Measurements from ENCODE around the gene TCF7L2.
"Not testable (repeated sequence)": the region's sequence is repeated elsewhere in the genome, so short reads cannot be mapped to it uniquely, and the experiment has no call there.

The TCF7L2 gene

DNA sequence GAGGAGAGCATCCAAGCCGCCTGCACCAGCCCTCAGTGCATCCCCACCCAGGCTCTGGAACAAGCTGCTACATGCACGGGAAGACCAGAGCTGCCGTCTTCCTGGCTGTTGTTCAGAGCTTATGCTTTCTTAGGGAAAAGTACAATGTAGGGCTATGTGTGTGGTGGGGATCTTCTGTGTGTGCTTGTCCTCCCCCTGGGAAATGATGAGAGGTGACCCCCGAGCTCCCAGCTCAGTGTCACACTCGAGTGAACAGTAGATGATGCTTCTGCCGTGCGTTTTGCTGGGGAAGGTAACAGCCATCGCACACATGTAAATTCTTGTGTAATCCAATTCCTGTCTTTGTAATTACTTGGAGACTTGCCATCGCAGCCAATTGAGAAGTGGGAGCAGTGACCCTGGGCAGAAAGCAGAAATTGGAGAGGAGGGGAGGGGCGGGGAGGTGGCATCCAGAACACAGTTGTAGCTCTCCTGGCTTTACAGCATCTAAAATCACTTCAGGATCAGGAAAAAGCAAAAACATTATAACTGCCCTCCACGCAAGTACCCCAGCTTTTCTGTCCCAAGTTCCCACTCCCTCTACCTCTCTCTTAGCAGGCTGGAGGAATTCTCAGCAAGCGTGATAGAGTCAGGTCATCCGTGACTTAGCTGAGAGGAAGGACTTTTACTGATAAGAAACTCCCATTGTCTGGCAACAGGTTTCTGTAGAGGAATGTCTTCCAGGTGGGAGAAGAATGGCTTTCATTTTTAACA, 149.6 kb downstream of the TCF7L2 start:
- H3K4me1 ChIP-seq (ENCODE audit: insufficient read depth, insufficient read length): peaks cover 8% of the 10 kb centered on the region
- H3K27me3 ChIP-seq (ENCODE audit: insufficient read depth, insufficient read length): no peaks in the 10 kb centered on the region
- H3K9ac ChIP-seq (ENCODE audit: insufficient read length, low read depth): no peak overlapping the region
- H3K9me3 ChIP-seq (ENCODE audit: insufficient read depth, low read length): no peaks in the 10 kb centered on the region
- no peak for DNase-seq (ENCODE audit: low read depth, low spot score)
- H3K36me3 ChIP-seq (ENCODE audit: insufficient read depth, insufficient read length, low read length): peaks cover 30% of the 10 kb centered on the region
- TF ChIP-seq ZNF274 (IDR thresholded peaks at IDR 0.05; ENCODE audit: low read depth, low read length) (no peak), SUZ12 (IDR thresholded peaks at IDR 0.05; ENCODE audit: extremely low read depth, insufficient read depth, insufficient read length) (no peak), YY1 (IDR thresholded peaks at IDR 0.05; ENCODE audit: insufficient read depth, insufficient read length) (no peak)
- no peak overlapping the region for H3K4me3 ChIP-seq (ENCODE audit: insufficient read length, low read depth)

DNA sequence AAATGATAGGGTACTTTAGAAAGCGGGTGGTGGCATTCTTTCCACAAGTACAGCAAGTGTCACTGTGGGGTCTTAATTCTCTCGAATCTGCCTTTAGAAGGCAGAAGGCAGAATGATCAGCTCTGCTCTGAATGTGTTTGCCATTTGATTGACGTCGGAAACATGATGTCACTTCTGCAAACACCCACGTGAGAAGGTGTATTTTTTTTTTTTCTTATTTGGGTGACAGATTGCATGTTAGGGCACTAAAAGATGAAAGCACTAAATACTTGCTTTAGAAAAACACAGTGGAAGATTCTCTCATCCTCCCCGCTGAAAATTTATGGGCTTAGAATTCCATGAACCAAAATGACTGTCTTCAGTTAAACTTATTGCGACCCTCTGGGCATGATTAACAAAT, 150.2 kb downstream of the TCF7L2 start:
- Histone ChIP-seq H3K27me3 (ENCODE audit: insufficient read depth, insufficient read length) (no peaks in the 10 kb centered on the region), H3K9me3 (ENCODE audit: insufficient read depth, low read length) (no peaks in the 10 kb centered on the region), H3K4me1 (ENCODE audit: insufficient read depth, insufficient read length) (peaks cover 8% of the 10 kb centered on the region), H3K4me3 (ENCODE audit: insufficient read length, low read depth) (no peak overlapping the region), H3K9ac (ENCODE audit: insufficient read length, low read depth) (no peak overlapping the region), H3K36me3 (ENCODE audit: insufficient read depth, insufficient read length, low read length) (peaks cover 29% of the 10 kb centered on the region)
- DNase-seq (ENCODE audit: low read depth, low spot score): no peak
- TF ChIP-seq SUZ12 (IDR thresholded peaks at IDR 0.05; ENCODE audit: extremely low read depth, insufficient read depth, insufficient read length) (no peak), YY1 (IDR thresholded peaks at IDR 0.05; ENCODE audit: insufficient read depth, insufficient read length) (no peak), ZNF274 (IDR thresholded peaks at IDR 0.05; ENCODE audit: low read depth, low read length) (no peak)

DNA sequence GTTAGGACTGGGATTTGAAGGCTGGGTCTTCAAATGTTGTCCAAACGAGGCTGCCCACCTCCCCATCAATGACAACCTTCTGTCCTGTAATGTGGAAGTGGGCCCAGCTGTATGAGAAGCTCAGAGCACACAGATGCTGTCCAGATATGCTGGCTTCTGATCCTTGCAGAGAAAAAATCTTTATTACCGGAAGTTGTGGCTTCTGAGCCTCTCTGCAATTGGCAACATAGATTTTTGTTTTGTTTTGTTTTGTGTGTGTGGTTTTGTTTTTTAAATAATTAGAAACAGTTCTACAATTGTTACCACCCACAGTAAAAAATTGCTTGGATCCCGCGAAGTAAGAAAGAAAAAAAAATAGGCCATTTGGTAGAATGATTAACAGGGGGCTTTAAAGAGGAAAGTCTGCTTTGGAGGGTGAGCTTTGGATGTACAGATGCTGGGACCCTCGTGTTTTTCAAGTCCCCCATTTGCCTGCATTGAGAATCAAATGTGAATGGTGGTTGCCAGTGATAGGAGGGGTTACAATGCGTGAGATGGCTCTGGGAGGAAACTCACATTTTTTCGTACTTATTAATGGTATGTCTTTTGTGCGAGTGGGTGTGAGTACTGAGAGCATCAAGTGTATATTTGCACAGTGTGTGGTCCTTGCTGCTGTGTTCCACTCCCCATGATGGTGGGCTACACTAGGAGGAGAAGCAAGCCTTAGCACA, 153.2 kb downstream of the TCF7L2 start:
- TF ChIP-seq SUZ12 (IDR thresholded peaks at IDR 0.05; ENCODE audit: extremely low read depth, insufficient read depth, insufficient read length) (no peak), ZNF274 (IDR thresholded peaks at IDR 0.05; ENCODE audit: low read depth, low read length) (no peak), YY1 (IDR thresholded peaks at IDR 0.05; ENCODE audit: insufficient read depth, insufficient read length) (no peak)
- H3K4me1 ChIP-seq (ENCODE audit: insufficient read depth, insufficient read length): peaks cover 5% of the 10 kb centered on the region
- H3K4me3 ChIP-seq (ENCODE audit: insufficient read length, low read depth): no peak overlapping the region
- no peak for DNase-seq (ENCODE audit: low read depth, low spot score)
- no peak overlapping the region for H3K9ac ChIP-seq (ENCODE audit: insufficient read length, low read depth)
- no peaks in the 10 kb centered on the region for H3K9me3 ChIP-seq (ENCODE audit: insufficient read depth, low read length)
- H3K36me3 ChIP-seq (ENCODE audit: insufficient read depth, insufficient read length, low read length): peaks cover 13% of the 10 kb centered on the region
- no peaks in the 10 kb centered on the region for H3K27me3 ChIP-seq (ENCODE audit: insufficient read depth, insufficient read length)

DNA sequence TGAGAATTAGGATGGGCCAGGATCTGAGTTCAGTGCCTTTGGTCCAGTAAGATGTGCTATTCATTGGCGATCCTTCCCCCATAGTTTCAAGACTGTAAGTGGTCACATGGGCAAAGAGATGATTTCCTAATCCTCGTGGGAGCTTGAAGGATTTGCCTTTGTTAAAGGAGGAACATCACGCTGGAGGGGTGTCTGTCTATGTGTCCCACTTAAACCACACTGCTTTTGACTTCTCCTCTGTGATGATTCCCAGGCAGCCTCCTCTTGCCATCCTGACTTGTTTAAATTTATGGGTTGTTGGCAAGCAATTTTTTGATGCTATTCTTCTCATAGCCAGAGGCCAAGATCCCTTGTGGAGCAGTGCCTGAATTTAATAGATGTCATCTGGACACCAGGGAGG, 154.0 kb downstream of the TCF7L2 start:
- DNase-seq (ENCODE audit: low read depth, low spot score): no peak
- Histone ChIP-seq H3K27me3 (ENCODE audit: insufficient read depth, insufficient read length) (no peaks in the 10 kb centered on the region), H3K4me3 (ENCODE audit: insufficient read length, low read depth) (no peak overlapping the region), H3K4me1 (ENCODE audit: insufficient read depth, insufficient read length) (peaks cover 5% of the 10 kb centered on the region), H3K36me3 (ENCODE audit: insufficient read depth, insufficient read length, low read length) (peaks cover 13% of the 10 kb centered on the region), H3K9ac (ENCODE audit: insufficient read length, low read depth) (no peak overlapping the region), H3K9me3 (ENCODE audit: insufficient read depth, low read length) (no peaks in the 10 kb centered on the region)
- TF ChIP-seq YY1 (IDR thresholded peaks at IDR 0.05; ENCODE audit: insufficient read depth, insufficient read length) (no peak), ZNF274 (IDR thresholded peaks at IDR 0.05; ENCODE audit: low read depth, low read length) (no peak), SUZ12 (IDR thresholded peaks at IDR 0.05; ENCODE audit: extremely low read depth, insufficient read depth, insufficient read length) (no peak)

DNA sequence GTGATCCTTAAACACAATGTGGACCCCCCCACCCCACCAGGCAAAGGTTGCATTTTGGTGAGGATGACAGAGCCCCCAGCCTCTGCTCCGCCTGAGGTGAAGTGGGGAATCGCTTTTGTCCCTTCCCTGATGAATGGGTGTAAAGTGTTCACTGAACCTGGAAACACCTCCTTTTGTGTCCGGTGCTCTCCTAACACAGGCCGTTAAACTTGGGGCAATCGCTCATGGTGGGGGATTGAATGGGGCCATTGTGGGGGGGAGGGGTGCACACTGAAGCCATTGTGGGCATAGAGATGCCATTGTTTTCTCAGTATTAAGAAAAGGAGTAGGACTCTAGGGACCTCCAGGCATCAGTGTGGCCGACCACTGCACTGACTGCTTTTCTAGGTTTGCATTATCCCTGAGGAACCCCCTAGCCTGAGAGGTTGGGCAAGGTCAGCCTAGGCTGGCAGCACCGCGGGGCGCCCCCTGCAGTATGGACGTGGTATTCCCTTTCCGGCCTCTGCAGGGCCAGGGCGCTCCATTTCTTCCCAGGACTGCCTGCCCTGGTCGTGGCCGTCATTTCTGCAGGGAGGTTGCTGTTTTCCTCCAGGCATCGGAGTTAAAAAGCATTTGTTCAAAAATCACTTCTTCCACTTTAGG, 158.3 kb downstream of the TCF7L2 start:
- no peak overlapping the region for H3K4me3 ChIP-seq (ENCODE audit: insufficient read length, low read depth)
- DNase-seq (ENCODE audit: low read depth, low spot score): peak; percentile 38
- H3K4me1 ChIP-seq (ENCODE audit: insufficient read depth, insufficient read length): peaks cover 2% of the 10 kb centered on the region
- no peak for TF ChIP-seq YY1 (IDR thresholded peaks at IDR 0.05; ENCODE audit: insufficient read depth, insufficient read length)
- no peak for TF ChIP-seq SUZ12 (IDR thresholded peaks at IDR 0.05; ENCODE audit: extremely low read depth, insufficient read depth, insufficient read length)
- no peak for TF ChIP-seq ZNF274 (IDR thresholded peaks at IDR 0.05; ENCODE audit: low read depth, low read length)
- peaks cover 10% of the 10 kb centered on the region for H3K36me3 ChIP-seq (ENCODE audit: insufficient read depth, insufficient read length, low read length)
- no peak overlapping the region for H3K9ac ChIP-seq (ENCODE audit: insufficient read length, low read depth)
- H3K9me3 ChIP-seq (ENCODE audit: insufficient read depth, low read length): no peaks in the 10 kb centered on the region
- no peaks in the 10 kb centered on the region for H3K27me3 ChIP-seq (ENCODE audit: insufficient read depth, insufficient read length)

DNA sequence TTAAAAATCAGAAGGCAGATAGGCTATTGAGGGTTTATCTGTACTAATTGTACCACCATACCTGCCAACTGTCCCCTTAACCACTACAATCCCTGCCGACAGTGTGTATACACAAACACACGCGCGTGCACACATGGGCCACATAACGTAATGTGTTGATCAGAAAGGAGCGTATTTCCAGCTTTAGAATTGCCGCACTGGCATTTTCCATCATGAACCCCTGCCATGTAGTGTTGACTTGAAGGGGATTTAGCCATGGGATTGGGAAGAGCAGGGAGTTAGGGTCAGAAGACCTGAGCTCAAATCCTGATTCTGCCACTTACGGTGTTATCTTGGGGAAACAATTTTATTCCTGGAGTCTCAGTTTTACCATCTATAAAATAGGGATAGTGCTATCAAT, 158.9 kb downstream of the TCF7L2 start:
- DNase-seq (ENCODE audit: low read depth, low spot score): no peak
- Histone ChIP-seq H3K4me1 (ENCODE audit: insufficient read depth, insufficient read length) (peaks cover 2% of the 10 kb centered on the region), H3K4me3 (ENCODE audit: insufficient read length, low read depth) (no peak overlapping the region), H3K27me3 (ENCODE audit: insufficient read depth, insufficient read length) (no peaks in the 10 kb centered on the region), H3K36me3 (ENCODE audit: insufficient read depth, insufficient read length, low read length) (peaks cover 6% of the 10 kb centered on the region), H3K9me3 (ENCODE audit: insufficient read depth, low read length) (no peaks in the 10 kb centered on the region), H3K9ac (ENCODE audit: insufficient read length, low read depth) (no peak overlapping the region)
- TF ChIP-seq SUZ12 (IDR thresholded peaks at IDR 0.05; ENCODE audit: extremely low read depth, insufficient read depth, insufficient read length): no peak
- no peak for TF ChIP-seq ZNF274 (IDR thresholded peaks at IDR 0.05; ENCODE audit: low read depth, low read length)
- TF ChIP-seq YY1 (IDR thresholded peaks at IDR 0.05; ENCODE audit: insufficient read depth, insufficient read length): no peak

DNA sequence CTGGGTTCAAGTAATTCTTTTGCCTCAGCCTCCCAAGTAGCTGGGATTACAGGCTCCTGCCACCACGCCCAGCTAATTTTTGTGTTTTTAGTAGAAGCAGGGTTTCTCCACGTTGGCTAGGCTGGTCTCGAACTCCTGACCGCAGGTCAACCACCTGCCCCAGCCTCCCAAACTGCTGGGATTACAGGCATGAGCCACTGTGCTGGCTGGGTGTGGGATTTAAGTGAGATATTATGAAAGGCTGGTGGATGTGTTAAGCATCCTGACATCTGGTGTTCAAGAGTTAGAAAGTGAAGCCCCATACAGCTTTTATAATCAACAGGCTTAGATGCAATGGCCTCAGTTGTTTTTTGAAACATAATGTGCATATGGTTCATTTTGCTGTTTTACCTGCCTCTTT, 159.4 kb downstream of the TCF7L2 start:
- not testable (repeated sequence) for H3K27me3 ChIP-seq (ENCODE audit: insufficient read depth, insufficient read length); H3K4me1 ChIP-seq (ENCODE audit: insufficient read depth, insufficient read length); H3K9ac ChIP-seq (ENCODE audit: insufficient read length, low read depth); H3K9me3 ChIP-seq (ENCODE audit: insufficient read depth, low read length); H3K36me3 ChIP-seq (ENCODE audit: insufficient read depth, insufficient read length, low read length); H3K4me3 ChIP-seq (ENCODE audit: insufficient read length, low read depth); DNase-seq (ENCODE audit: low read depth, low spot score)

Data from NT2/D1 (cell line).